ENCODE data around the gene VAX1. TPM values are rescaled to one million over a fixed set of nuclear protein-coding genes. Genes with fewer than 3 reads are reported as not detected.
"Not testable (repeated sequence)": the region's sequence is repeated elsewhere in the genome, so short reads cannot be mapped to it uniquely, and the experiment has no call there.

VAX1 gene, protein sequence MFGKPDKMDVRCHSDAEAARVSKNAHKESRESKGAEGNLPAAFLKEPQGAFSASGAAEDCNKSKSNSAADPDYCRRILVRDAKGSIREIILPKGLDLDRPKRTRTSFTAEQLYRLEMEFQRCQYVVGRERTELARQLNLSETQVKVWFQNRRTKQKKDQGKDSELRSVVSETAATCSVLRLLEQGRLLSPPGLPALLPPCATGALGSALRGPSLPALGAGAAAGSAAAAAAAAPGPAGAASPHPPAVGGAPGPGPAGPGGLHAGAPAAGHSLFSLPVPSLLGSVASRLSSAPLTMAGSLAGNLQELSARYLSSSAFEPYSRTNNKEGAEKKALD
- total RNA-seq (not detected), total RNA-seq (0 to 0.09 (median 0) reads per million in 172 experiments)
- polyA plus RNA-seq (2013, experiment 1 of 2): not detected
- 0.01 TPM for polyA plus RNA-seq (2013, experiment 2 of 2)

DNA sequence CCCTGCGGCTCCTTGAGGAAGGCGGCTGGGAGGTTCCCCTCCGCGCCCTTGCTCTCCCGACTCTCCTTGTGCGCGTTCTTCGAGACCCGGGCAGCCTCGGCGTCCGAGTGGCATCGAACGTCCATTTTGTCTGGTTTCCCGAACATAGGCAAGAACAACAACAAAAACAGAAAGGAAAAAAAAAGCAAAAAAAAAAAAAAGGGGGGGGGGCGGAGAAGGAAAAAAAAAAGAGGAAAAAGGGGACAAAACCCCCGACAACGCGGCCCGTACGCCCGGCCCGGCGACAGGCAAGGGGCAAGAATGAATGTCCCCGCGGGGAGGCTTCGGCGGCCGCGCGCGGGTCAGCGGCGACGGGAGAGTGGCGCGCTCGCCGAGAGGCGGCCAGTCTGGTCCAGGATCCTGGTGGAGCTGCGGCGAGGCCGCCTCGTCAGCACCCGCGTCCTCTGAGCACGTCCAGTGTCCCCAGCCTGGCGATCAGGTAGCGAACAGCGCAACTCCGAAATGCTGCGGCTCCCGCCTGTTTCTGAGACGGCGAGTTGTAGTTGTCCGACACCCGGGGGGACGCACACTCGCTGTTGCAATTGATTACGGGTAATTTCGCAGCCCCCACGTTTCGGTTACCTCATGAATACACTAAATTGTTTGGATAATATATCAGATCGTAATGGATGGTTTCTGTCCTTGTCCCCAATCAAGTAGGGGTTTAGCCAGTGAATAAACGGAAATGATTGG lies at the start of gene VAX1:
Gene VAX1, minus strand, starts transcription at position 360 of the 732 bp plus-strand sequence. Its CDS starts 214 bp downstream, at position 146.
- H3K36me3 Mint-ChIP-seq (ENCODE audit: low read depth): no peaks in the 10 kb centered on the region
- POLR2A ChIA-PET: no interaction called here
- peaks cover 35% of the 10 kb centered on the region for H3K4me1 Mint-ChIP-seq (ENCODE audit: low read depth)
- Histone ChIP-seq H3K27ac (ENCODE audit: low read depth in 1 of 2, low read length in 2 of 2) (no peak within 1 kb of the TSS), H3K9me3 (ENCODE audit: control insufficient read depth in 1 of 2, insufficient read depth in 1 of 2, low read length in 2 of 2) (peaks cover 0 to 48% of the 10 kb centered on the region in 2 experiments), H3K4me1 (ENCODE audit: insufficient read depth, low read length) (peaks cover 21% of the 10 kb centered on the region), H3K36me3 (ENCODE audit: insufficient read depth, low read length) (no peaks in the 10 kb centered on the region), H3K27me3 (ENCODE audit: control insufficient read depth in 1 of 2, insufficient read depth in 2 of 2, low read length in 2 of 2) (peaks cover 64 to 90% of the 10 kb centered on the region in 2 experiments), H3K4me3 (ENCODE audit: low read length) (no peak within 1 kb of the TSS)
- CTCF ChIA-PET: no interaction called here
- DNase-seq (no peak), ATAC-seq (ENCODE audit: poor library complexity) (no peak)
- intact Hi-C loops (cut with DNase I, micrococcal nuclease): no loop called here
- no peak within 1 kb of the TSS for H3K27ac Mint-ChIP-seq
- H3K4me3 Mint-ChIP-seq: no peak within 1 kb of the TSS
- peaks cover 72% of the 10 kb centered on the region for H3K27me3 Mint-ChIP-seq
- H3K9me3 Mint-ChIP-seq: no peaks in the 10 kb centered on the region
- TF ChIP-seq, protein P1, sequence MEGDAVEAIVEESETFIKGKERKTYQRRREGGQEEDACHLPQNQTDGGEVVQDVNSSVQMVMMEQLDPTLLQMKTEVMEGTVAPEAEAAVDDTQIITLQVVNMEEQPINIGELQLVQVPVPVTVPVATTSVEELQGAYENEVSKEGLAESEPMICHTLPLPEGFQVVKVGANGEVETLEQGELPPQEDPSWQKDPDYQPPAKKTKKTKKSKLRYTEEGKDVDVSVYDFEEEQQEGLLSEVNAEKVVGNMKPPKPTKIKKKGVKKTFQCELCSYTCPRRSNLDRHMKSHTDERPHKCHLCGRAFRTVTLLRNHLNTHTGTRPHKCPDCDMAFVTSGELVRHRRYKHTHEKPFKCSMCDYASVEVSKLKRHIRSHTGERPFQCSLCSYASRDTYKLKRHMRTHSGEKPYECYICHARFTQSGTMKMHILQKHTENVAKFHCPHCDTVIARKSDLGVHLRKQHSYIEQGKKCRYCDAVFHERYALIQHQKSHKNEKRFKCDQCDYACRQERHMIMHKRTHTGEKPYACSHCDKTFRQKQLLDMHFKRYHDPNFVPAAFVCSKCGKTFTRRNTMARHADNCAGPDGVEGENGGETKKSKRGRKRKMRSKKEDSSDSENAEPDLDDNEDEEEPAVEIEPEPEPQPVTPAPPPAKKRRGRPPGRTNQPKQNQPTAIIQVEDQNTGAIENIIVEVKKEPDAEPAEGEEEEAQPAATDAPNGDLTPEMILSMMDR (IDR thresholded peaks at IDR 0.05): no peak

DNA sequence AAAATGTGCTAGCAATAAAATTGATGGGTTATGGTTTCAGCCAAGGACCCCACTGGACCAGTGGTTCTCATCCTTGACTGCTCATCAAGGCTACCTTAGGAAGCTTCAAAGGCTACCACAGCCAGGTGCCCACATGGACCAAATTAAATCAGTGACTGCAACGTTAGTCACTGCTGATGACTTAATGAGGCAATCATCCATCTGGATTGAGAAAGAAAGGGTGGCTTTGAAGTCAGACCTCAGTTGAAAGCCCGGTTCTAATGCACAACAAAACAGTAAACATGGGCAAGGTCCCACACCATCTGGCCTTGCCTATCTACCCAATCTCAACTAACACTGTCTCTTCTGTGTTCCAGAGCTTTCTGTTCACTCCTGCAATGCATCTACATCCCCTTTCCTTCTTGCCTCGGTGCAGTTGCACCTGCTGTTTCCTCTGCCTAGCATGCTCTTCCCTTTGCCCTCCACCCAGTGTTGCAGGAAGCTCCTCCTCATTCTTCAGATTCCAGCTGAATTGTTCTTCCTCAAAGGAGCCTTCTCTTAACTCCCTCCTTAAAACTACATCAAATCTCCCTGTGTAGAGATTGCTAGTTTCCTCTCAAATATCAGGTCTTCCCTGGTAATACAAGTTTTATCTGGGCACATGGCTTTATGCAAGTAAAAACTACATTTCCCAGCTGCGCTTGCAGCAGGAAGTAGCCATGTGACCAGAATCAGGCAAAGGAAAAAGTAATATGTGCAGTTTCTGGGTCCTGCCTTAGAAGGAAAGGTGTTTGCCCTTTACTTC lies 49.0 kb upstream of the VAX1 start:
- H3K4me3 Mint-ChIP-seq: no peak overlapping the region
- H3K4me1 Mint-ChIP-seq (ENCODE audit: low read depth): no peaks in the 10 kb centered on the region
- intact Hi-C loops (cut with DNase I, micrococcal nuclease): no loop called here
- ChIA-PET CTCF (interaction anchor here (0.6 to 1.7 kb wide), 2 partner anchors 12 to 30 kb away, joined by 4 to 5 read pairs; no protein-coding TSS in a partner anchor), POLR2A (no interaction called here)
- no peak for ATAC-seq (ENCODE audit: poor library complexity)
- TF ChIP-seq, protein P1 (IDR thresholded peaks at IDR 0.05): no peak
- no peak overlapping the region for H3K27ac ChIP-seq (ENCODE audit: low read depth in 1 of 2, low read length in 2 of 2)
- H3K27ac Mint-ChIP-seq: no peak overlapping the region
- peaks cover 0 to 5% of the 10 kb centered on the region in 2 experiments for H3K9me3 ChIP-seq (ENCODE audit: control insufficient read depth in 1 of 2, insufficient read depth in 1 of 2, low read length in 2 of 2)
- no peaks in the 10 kb centered on the region for H3K27me3 ChIP-seq (ENCODE audit: control insufficient read depth in 1 of 2, insufficient read depth in 2 of 2, low read length in 2 of 2)
- no peaks in the 10 kb centered on the region for H3K4me1 ChIP-seq (ENCODE audit: insufficient read depth, low read length)
- H3K4me3 ChIP-seq (ENCODE audit: low read length): no peak overlapping the region
- H3K36me3 Mint-ChIP-seq (ENCODE audit: low read depth): no peaks in the 10 kb centered on the region
- H3K36me3 ChIP-seq (ENCODE audit: insufficient read depth, low read length): no peaks in the 10 kb centered on the region
- no peak for DNase-seq
- peaks cover 2% of the 10 kb centered on the region for H3K9me3 Mint-ChIP-seq
- peaks cover 10% of the 10 kb centered on the region for H3K27me3 Mint-ChIP-seq

DNA sequence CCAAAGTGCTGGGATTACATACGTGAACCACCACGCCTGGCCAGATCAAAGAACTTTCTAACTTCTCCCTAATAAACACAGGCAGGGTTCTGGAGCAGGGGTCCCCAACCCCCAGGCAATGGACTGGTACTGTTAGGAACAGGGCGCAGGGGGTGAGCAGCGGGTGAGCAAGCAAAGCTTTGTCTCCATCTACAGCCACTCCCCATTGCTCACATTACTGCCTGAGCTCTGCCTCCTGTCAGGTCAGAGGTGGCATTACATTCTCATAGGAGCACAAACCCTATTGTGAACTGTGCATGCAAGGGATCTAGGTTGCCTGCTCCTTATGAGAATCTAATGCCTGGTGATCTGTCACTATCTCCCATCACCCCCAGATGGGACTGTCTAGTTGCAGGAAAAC lies 47.7 kb upstream of the VAX1 start:
- H3K27me3 ChIP-seq (ENCODE audit: control insufficient read depth in 1 of 2, insufficient read depth in 2 of 2, low read length in 2 of 2); H3K27me3 Mint-ChIP-seq; H3K4me3 Mint-ChIP-seq; H3K27ac ChIP-seq (ENCODE audit: low read depth in 1 of 2, low read length in 2 of 2); H3K36me3 ChIP-seq (ENCODE audit: insufficient read depth, low read length); DNase-seq; H3K27ac Mint-ChIP-seq; intact Hi-C loops (cut with DNase I, micrococcal nuclease); H3K4me1 ChIP-seq (ENCODE audit: insufficient read depth, low read length); ATAC-seq (ENCODE audit: poor library complexity); H3K9me3 ChIP-seq (ENCODE audit: control insufficient read depth in 1 of 2, insufficient read depth in 1 of 2, low read length in 2 of 2); H3K4me3 ChIP-seq (ENCODE audit: low read length); H3K36me3 Mint-ChIP-seq (ENCODE audit: low read depth); H3K4me1 Mint-ChIP-seq (ENCODE audit: low read depth); H3K9me3 Mint-ChIP-seq; CTCF ChIA-PET; POLR2A ChIA-PET: not testable (repeated sequence)
